ENCODE measurements around the gene PLS1.

Gene PLS1

DNA sequence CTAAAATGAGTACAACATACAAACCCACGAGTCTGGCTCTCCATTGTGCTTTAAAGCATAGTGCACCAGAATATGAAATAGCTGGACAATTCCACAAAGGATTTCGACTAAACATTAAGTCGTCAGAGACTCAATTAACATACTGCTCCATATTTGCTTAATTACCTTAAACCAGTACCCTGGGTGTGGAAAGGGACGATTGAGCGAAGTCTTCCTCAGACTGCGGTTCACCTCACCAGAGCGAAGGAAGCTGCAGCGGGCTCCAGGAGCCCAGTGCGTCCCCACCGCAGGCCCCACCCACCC lies 127.4 kb downstream of the PLS1 start:
- in situ Hi-C loops (cut with HindIII; ENCODE audit: low sequenced_read_pairs): no loop called here
- DNase-seq (ENCODE audit: low read depth, low spot score): no peak
- no peak for TF ChIP-seq CTCF (IDR thresholded peaks at IDR 0.05; ENCODE audit: low read depth, low read length)
- H3K4me3 ChIP-seq (ENCODE audit: low read depth, low read length): peak overlapping the region; percentile 85

DNA sequence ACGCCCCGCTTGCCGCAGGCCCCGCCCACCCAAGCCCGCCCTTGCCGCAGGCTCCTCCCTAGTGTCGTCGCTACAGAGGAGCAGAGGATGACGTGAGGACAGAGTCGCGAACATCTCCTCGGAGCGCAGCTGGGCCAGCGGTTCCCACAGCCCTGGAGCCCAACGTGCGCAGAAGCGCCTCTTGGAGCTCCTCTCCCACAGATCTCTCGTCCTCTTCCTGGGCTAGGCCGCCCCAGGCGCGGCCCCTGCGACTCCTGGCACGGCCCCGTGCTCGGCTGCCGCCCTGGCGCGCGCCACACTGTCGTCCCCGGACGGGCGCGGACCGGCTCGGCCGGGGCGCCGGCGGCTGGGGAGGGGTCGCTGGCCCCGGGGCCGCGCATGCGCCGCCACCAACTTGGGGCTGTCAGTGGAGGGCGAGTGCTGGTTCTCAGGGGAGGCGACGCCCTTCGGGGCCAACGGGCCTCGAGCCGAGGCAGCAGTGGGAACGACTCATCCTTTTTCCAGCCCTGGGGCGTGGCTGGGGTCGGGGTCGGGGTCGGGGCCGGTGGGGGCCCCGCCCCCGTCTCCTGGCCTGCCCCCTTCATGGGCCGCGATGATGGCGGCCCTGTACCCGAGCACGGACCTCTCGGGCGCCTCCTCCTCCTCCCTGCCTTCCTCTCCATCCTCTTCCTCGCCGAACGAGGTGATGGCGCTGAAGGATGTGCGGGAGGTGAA lies 127.9 kb downstream of the PLS1 start, which contains the start of gene TRPC1:
TRPC1 (plus strand) TSS at position 67 of the 714 bp plus-strand sequence; CDS start at position 593, 526 bp downstream.
- no peak for TF ChIP-seq CTCF (IDR thresholded peaks at IDR 0.05; ENCODE audit: low read depth, low read length)
- peak; percentile 82 for DNase-seq (ENCODE audit: low read depth, low spot score)
- peak within 1 kb of the TSS; percentile 85 for H3K4me3 ChIP-seq (ENCODE audit: low read depth, low read length)
- in situ Hi-C loops (cut with HindIII; ENCODE audit: low sequenced_read_pairs): no loop called here

- H3K4me3 ChIP-seq (ENCODE audit: low read depth, low read length): peak overlapping the region; percentile 85
- no peak for TF ChIP-seq CTCF (IDR thresholded peaks at IDR 0.05; ENCODE audit: low read depth, low read length)
- in situ Hi-C loops (cut with HindIII; ENCODE audit: low sequenced_read_pairs): no loop called here
- DNase-seq (ENCODE audit: low read depth, low spot score): peak; percentile 47
Measured at GRCh38 chr3:142724682-142725356, 128.6 kb downstream of the PLS1 start.

- no peak for DNase-seq (ENCODE audit: low read depth, low spot score)
- in situ Hi-C loops (cut with HindIII; ENCODE audit: low sequenced_read_pairs): no loop called here
- TF ChIP-seq CTCF (IDR thresholded peaks at IDR 0.05; ENCODE audit: low read depth, low read length): no peak
- peak overlapping the region; percentile 85 for H3K4me3 ChIP-seq (ENCODE audit: low read depth, low read length)
Measured at GRCh38 chr3:142725357-142725739, 129.2 kb downstream of the PLS1 start.

DNA sequence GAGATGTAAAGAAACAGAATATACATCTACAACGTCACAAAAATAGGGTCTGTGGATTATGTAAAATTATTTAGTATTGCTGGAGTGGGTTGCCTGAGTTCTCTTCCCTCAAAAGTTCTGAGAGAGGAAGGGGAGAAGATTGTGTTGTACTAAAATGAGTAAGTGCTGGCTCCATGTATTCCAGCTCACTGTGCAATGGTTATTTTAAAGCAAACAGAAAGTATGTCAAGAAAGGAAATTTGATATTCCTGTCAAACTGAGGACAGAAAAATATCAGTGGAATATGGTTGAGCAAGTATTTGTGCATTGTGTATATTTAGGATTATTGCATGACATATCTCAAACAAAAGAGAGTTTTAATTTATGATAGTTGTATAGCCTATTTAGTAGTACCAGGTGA lies 129.8 kb downstream of the PLS1 start:
- H3K4me3 ChIP-seq (ENCODE audit: low read depth, low read length): no peak overlapping the region
- no peak for DNase-seq (ENCODE audit: low read depth, low spot score)
- in situ Hi-C loops (cut with HindIII; ENCODE audit: low sequenced_read_pairs): no loop called here
- no peak for TF ChIP-seq CTCF (IDR thresholded peaks at IDR 0.05; ENCODE audit: low read depth, low read length)

DNA sequence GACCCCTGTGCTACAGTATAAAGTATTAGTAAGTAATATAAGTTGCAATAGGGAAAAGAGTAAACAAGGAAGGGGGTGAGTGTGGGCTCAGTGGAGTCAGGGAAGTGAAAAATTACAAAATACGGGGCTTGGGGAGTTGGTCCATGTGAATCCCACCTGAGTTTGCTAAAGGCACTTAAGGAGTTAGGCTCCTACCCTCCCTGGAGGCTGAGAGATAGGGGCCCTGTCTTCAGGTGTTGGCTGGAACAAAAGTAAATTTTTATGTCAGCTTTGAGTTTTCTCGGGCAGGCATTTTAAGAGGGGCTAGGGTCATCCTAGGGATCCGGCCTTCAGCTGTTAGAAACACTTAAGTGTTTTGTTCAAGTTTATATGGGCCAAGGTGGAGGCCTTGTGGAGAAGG lies 135.9 kb downstream of the PLS1 start:
- in situ Hi-C loops (cut with HindIII; ENCODE audit: low sequenced_read_pairs): no loop called here
- DNase-seq (ENCODE audit: low read depth, low spot score): no peak
- no peak for TF ChIP-seq CTCF (IDR thresholded peaks at IDR 0.05; ENCODE audit: low read depth, low read length)
- H3K4me3 ChIP-seq (ENCODE audit: low read depth, low read length): no peak overlapping the region

Data from astrocyte of the spinal cord (primary cell).